ENCODE results near the gene SERPINC1.
"Not testable (repeated sequence)": the region's sequence is repeated elsewhere in the genome, so short reads cannot be mapped to it uniquely, and the experiment has no call there.

The SERPINC1 gene

GRCh38 chr1:173888749-173889148 lies 28.4 kb downstream of the SERPINC1 start:
- DNase-seq, result no peak

- no peak for DNase-seq
These were observed 29.5 kb downstream of the SERPINC1 start for GRCh38 chr1:173887627-173888026.

DNA sequence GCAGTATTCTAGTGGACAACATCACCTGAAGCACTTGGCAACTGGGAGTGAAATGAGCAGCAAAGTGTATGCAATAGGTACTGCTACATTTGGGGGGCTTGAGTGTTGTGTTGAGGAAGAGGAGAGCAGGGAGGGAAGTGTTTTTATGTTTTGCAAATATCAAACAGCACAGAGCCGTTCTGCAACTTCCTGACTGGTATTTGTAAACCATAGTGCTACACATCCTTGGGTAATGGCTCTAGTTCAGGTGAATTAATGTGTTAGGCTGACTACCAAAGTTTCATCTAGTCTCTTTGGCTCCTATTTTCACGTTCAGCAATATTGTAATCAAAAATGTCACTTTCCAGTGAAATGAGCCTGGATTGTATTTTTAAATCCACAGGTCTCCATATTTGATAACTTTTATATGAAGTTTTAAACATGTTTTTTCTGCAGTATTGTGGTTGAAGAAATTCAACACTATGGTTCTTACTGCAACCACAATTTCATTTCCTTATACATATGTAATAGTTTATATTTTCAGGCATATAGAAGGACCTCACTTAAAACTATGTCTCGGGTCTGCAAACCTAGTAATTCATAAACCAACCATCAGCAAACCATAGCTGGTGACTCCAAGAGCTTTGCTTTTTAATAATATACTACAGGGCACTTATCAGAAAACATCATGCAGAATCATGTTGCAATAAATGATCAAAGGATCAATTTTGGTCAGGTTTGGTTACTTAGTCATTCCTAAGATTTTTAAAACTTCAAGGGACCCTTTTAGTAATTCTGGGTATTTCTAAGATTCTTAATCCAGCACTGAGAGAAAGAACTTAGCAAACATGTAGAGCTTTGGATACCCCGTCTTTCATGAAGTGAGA lies 30.1 kb downstream of the SERPINC1 start:
- no peak for DNase-seq

- DNase-seq, result no peak
These were observed 32.4 kb downstream of the SERPINC1 start for GRCh38 chr1:173884701-173885100.

GRCh38 chr1:173881117-173881516 lies 36.0 kb downstream of the SERPINC1 start:
- DNase-seq, result not testable (repeated sequence)

DNA sequence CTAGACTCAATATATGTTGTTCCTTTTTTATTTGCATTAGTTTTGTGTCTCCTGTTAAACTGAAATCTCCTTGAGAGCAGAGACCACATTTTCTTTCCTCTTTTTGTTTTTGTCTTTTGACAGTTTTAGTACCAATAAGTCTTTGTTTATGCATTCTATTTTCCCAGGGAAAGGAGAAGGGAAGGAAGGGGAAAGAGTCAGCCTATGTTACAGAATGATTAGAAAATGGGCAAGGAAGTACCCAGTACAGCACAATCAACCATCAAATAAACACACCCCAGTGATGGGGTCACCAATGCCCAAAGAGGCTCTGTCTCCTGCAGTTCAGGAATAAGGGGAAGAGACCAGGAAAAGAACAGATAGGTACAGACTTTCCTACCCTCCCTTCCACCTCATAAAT lies 38.9 kb downstream of the SERPINC1 start:
- DNase-seq, result no peak

- DNase-seq, result no peak
These were observed 40.4 kb downstream of the SERPINC1 start for GRCh38 chr1:173876732-173877131.

DNA sequence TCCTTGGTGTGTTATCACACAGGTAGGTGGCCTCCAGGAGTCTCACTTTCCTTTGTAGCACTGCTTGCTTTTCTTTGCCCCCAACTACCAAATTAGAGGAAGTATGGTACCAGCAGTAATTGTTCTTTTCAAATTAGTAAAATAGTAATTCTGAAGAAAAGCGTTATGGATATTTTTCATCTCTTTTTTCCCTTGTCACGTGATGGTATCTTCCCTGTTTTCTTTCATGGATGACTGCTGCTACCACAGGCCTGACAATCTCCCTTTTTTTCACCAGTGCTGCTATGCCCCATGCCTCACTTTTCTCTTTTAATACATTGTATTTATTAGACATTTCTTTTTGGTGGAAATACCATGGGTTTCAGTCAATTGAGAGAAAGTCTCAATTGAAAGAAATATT lies 45.6 kb downstream of the SERPINC1 start:
- no peak for DNase-seq

- no peak for DNase-seq
These were observed 46.0 kb downstream of the SERPINC1 start for GRCh38 chr1:173871091-173871490.

DNA sequence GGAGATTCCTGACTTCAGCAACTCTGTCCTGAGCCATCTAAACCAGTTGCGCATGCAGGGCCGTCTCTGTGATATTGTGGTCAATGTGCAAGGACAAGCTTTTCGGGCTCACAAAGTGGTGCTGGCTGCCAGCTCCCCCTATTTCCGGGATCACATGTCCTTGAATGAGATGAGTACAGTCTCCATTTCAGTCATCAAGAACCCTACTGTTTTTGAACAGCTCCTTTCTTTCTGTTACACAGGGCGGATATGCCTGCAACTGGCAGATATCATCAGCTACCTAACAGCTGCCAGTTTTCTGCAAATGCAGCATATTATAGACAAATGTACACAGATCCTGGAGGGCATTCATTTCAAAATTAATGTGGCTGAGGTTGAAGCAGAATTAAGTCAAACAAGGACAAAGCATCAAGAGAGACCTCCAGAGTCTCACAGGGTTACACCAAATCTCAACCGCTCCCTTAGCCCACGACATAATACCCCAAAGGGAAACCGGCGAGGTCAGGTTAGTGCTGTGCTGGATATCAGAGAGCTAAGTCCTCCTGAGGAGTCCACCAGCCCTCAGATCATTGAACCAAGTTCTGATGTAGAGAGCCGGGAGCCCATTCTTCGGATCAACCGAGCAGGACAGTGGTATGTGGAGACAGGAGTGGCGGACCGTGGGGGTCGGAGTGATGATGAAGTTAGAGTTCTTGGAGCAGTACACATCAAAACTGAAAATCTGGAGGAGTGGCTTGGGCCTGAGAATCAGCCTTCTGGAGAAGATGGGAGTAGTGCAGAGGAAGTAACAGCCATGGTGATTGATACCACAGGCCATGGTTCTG lies 46.7 kb downstream of the SERPINC1 start:
- no peak for DNase-seq

GRCh38 chr1:173869021-173869359 lies 48.1 kb downstream of the SERPINC1 start:
- DNase-seq, result no peak

GRCh38 chr1:173868266-173869020 lies 48.7 kb downstream of the SERPINC1 start, which contains the start of gene ZBTB37:
TSS of gene ZBTB37 (plus strand) at chr1:173868380. CDS start at chr1:173870226, 1,846 bp downstream.
- DNase-seq, result peak; percentile 72

DNA sequence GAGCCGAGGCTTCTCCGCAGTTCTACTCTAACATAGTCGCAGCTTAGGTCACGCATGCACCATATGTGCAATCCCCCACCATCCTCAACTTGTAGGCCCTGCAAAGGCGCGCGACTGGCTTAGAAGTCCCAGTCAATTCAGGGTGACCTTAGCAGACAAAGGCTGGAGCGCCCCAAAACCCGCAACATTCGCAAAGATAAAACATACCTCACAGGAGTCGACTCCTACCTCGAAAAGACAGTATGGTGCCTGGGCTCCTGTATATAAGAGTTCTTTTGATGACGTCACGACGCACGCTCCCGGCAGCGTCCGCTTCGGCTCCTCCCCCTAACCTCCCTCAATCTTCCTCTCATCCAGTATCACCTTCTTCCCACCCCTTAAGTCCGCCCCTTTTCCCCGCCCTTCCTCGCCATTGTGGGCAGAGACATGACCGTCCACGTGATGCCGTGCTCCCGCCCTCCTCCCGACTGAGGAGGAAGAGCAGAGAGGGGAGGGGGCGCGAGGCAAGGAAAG lies 49.3 kb downstream of the SERPINC1 start, which contains the start of gene GAS5:
GAS5 (minus strand) TSS at position 237 of the 513 bp plus-strand sequence.
- DNase-seq, result peak; percentile 95

- no peak for DNase-seq
These were observed 49.9 kb downstream of the SERPINC1 start for GRCh38 chr1:173867141-173867752.

DNA sequence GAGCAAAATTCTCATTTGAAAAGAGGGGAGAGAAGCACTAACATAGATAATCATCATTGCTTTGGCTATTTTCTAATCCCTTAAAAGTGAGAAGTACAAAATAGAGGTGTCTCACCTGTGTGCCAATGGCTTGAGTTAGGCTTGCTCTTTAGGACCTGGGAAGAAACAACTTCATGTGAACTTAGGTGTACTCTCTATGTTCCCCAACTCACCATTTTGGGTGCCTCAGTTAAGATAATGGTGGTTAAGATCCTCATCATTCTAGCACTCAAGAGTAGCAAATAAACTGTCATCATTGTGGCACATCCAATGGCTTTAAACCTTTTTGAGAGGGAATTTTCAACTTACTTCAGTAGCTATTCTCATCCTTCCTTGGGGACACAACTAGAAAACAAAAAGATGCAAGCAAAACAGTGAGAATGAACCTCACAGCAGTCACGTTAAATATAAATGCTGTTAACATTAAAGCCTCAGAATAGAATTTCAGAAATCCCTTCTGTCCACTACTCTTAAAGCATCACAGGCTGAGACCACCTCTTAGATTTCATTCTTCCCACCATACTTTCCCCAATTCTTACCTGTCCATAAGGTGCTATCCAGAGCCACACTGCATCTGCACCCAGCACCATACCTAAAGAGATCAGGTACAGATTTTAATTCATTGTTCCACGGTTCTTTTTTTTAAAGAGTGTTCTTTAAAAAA lies 50.6 kb downstream of the SERPINC1 start:
- DNase-seq, result no peak

DNA sequence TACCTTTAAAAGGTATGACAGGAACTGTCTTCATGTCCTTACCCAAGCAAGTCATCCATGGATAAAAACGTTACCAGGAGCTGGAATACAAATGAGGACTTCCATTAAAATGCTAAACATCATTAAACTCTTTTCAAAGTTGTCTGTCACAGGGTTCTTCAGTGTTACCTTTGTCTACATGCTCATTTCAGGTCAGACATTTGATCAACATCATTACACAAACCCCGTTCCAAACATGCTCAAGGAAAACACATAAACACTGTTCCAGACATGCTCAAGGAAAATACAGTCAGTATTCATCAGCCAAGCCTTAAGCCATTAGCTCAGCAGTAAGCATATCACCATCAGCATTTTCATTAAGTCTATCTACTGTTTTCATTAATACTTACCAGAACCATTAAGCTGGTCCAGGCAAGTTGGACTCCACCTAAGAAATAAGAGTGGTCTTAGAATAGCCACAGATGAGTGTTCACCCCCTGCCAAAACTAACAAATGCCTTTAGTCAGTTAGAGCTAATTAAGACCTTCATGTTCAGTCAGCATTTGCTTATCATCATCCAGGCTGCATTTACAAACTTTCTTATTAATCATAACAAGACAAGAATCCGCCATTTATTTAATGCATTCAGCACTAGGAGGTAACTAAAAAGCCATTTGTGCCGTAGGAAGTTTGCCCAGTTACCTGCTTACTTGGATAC lies 51.5 kb downstream of the SERPINC1 start:
- no peak for DNase-seq

DNA sequence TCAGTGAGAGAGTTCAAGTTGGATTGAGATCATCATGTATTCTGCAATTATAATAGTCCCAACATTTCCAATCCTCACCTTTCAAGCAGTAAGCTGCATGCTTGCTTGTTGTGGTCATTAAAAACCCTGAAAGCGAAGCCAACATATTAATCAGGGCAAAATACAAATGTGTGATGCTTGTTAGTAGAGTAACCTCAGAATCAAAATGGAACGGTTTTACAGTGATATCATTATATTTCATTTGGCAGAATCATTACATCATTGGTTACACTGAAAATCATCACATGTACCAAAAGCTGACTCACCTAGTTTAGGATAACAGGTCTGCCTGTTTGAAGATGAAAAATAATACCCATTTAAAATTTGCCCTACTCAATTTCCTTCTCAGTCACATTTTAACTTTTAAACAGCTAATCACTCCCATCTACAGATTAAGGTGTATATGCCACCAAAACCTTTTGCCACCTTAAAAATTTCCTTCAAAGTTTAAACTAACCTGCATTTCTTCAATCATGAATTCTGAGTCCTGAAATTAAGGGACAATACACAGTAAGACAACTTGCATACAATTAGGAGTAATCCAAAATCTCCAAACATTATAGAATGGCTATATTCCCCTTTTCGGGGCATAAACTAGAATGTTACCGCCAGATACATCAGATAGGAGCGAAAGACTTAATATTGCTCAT lies 52.8 kb downstream of the SERPINC1 start:
- DNase-seq, result no peak

GRCh38 chr1:173863224-173864161 lies 53.6 kb downstream of the SERPINC1 start:
- no peak for DNase-seq

DNA sequence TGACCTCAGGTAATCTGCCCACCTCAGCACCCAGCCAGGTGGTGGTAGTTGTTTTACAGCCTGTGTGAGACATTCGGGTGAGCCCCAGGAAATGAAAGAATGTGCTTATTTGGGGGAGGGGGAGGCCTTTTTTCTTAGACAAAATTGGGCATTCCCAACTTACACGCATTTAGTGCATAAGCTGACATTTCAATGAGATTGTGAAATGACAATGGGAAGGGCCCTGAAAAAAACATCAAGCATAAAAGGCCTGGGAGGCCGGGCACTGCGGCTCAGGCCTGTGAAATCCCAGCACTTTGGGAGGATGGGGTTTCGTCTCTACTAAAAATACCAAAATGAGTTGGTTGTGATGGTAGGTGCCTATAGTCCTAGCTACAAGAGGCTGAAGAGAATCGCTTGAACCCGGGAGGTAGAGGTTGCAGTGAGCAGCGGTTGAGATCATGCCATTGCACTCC lies 54.3 kb downstream of the SERPINC1 start:
- DNase-seq, result no peak
